K562 (cell line): ENCODE data around the gene EGFR. TPM values are rescaled to one million over a fixed set of nuclear protein-coding genes. Genes with fewer than 3 reads are reported as not detected.
A peak's percentile ranks its signal among the peaks of the same experiment; 100 is the strongest.

ENCODE experiments used
- ATAC-seq: fragments of 200-7000 bp; cut with Tn5 transposase; 3 replicates; pipeline ENCODE4 v1.9.1; 2020; ENCODE audit warnings: moderate library complexity
- BruUV-seq: library from RNA; stranded (reverse); fragments of 400-500 nt; replicated peaks from 2 replicates; lab custom pipeline; 2021; lab: Mats Ljungman, UMichigan
- CTCF ChIA-PET: fragments of 300-600 bp; formaldehyde crosslinking; extraction: SDS; loops from one replicate; lab custom pipeline; 2021; ENCODE audit warnings: low intra/inter-chr PET ratio; lab: Yijun Ruan, JAX
- POLR2A ChIA-PET: fragments of 300-600, 350-650 bp; sonication (Branson Sonifier 250); formaldehyde crosslinking; extraction: SDS; loops from one replicate; lab custom pipeline; 2021; ENCODE audit warnings: antibody characterized with exemption, inconsistent platforms; lab: Yijun Ruan, JAX
- DNase-seq, 4 experiments: peaks; one replicate each; pipeline versions ENCODE4 v3.0.0 to v3.0.0-alpha.2; 2011 to 2018; ENCODE audit warnings: low spot score in 3 of 4, mixed read lengths in 3 of 4; ENCODE audit errors: extremely low read depth in 1 of 4
- FAIRE-seq: peaks from 2 replicates; lab custom pipeline; 2011; peaks lifted over from hg19 to GRCh38; lab: Jason Lieb, UNC
- H2AFZ ChIP-seq: 2 replicates; pipeline ENCODE4 v1.6.0; 2011; ENCODE audit warnings: low read depth, low read length, control low read depth, inconsistent platforms
- H3K27ac ChIP-seq: fragments of 200-600 bp; 3 replicates; pipeline ENCODE4 v1.8.0; 2011; ENCODE audit warnings: low read depth, mild to moderate bottlenecking, control low read depth, inconsistent platforms, low read length, moderate library complexity, mixed read lengths; ENCODE audit errors: extremely low read depth
- H3K27me3 ChIP-seq, 2 experiments: fragments of 300-600 bp in 1 of 2; 2 replicates in 1 of 2; 3 replicates in 1 of 2; pipeline versions ENCODE4 v1.6.0 to v1.8.0; 2011; ENCODE audit warnings: inconsistent platforms in 2 of 2, low read length in 2 of 2, mild to moderate bottlenecking in 1 of 2, mixed read lengths in 1 of 2, moderate library complexity in 1 of 2; ENCODE audit not compliant: control insufficient read depth in 2 of 2, insufficient read depth in 2 of 2
- H3K36me3 ChIP-seq: fragments of 300-600 bp; 3 replicates; pipeline ENCODE4 v1.8.0; 2011; ENCODE audit warnings: mild to moderate bottlenecking, low read length, inconsistent platforms; ENCODE audit not compliant: control insufficient read depth, insufficient read depth
- H3K4me1 ChIP-seq, 2 experiments: fragments of 200-600 bp in 1 of 2; replicated peaks in 1 of 2; 2 replicates in 1 of 2; 3 replicates in 1 of 2; pipeline versions ENCODE4 v1.5.1 to v1.8.0; 2011; ENCODE audit warnings: inconsistent platforms in 2 of 2, low read length in 2 of 2, mild to moderate bottlenecking in 1 of 2, mixed read lengths in 1 of 2, moderate library complexity in 1 of 2; ENCODE audit not compliant: control insufficient read depth in 2 of 2, insufficient read depth in 2 of 2
- H3K4me2 ChIP-seq: 2 replicates; pipeline ENCODE4 v1.6.1; 2011; ENCODE audit warnings: low read length, control low read depth, inconsistent platforms, mixed read lengths; ENCODE audit not compliant: insufficient read depth
- H3K4me3 ChIP-seq: fragments of 200-600 bp; sonication (generic), shearing (Covaris generic); 2 replicates; pipeline ENCODE4 v1.5.1; 2016; ENCODE audit warnings: control low read depth, inconsistent platforms
- H3K79me2 ChIP-seq: fragments of 200-600 bp; 3 replicates; pipeline ENCODE4 v1.8.0; 2011; ENCODE audit warnings: low read length, inconsistent platforms; ENCODE audit not compliant: control insufficient read depth, insufficient read depth
- H3K9ac ChIP-seq, 2 experiments: 2 replicates each; pipeline versions ENCODE4 v1.6.0 to v1.6.1; 2011; ENCODE audit warnings: low read depth in 2 of 2, low read length in 2 of 2, control low read depth in 1 of 2, inconsistent platforms in 1 of 2, mild to moderate bottlenecking in 1 of 2, mixed read lengths in 1 of 2; ENCODE audit not compliant: insufficient read depth in 1 of 2
- H3K9me1 ChIP-seq: one replicate; pipeline ENCODE4 v1.6.0; 2011; ENCODE audit warnings: inconsistent platforms, mild to moderate bottlenecking, low read length, moderate library complexity; ENCODE audit not compliant: control insufficient read depth, insufficient read depth
- H3K9me3 ChIP-seq: replicated peaks from 2 replicates; pipeline ENCODE4 v1.5.1; 2011; ENCODE audit warnings: low read depth, low read length, inconsistent platforms; ENCODE audit not compliant: control insufficient read depth, insufficient read depth
- H4K20me1 ChIP-seq: replicated peaks from 2 replicates; pipeline ENCODE4 v1.6.1; 2011; ENCODE audit warnings: low read length, inconsistent platforms, mixed read lengths; ENCODE audit not compliant: control insufficient read depth, insufficient read depth
- PRPF4 ChIP-seq: fragments of 200-400 bp; formaldehyde crosslinking; IDR thresholded peaks from one replicate; pipeline ENCODE4 v1.6.1; 2017; ENCODE audit warnings: low read length, low read depth, mild to moderate bottlenecking; ENCODE audit not compliant: insufficient read depth, poor library complexity, severe bottlenecking
- SMAD4 ChIP-seq: fragments of 250-450 bp; sonication (Bioruptor Pico); conservative IDR thresholded peaks from 2 replicates; pipeline ENCODE4 v1.8.0; 2021; ENCODE audit warnings: inconsistent platforms, mild to moderate bottlenecking, moderate library complexity
- SPI1 ChIP-seq: IDR thresholded peaks from 2 replicates; pipeline ENCODE4 v1.6.1; 2011; ENCODE audit warnings: low read depth, low read length, control low read depth, borderline replicate concordance
- TRIM25 ChIP-seq: fragments of 450-650 bp; IDR thresholded peaks from 2 replicates; pipeline ENCODE4 v1.7.0; 2016; ENCODE audit warnings: borderline replicate concordance
- WGBS: fragments of 100-300 bp; shearing (Covaris generic); methylation state at CpG from one replicate; pipeline ENCODE4 v1.1.6; 2016; ENCODE audit warnings: low coverage, mixed read lengths; ENCODE audit not compliant: insufficient coverage; ENCODE audit errors: missing lambda C conversion rate; 5-methylcytosine and 5-hydroxymethylcytosine counted together
- in situ Hi-C: fragments of 300-500 bp; cut with MboI; formaldehyde crosslinking; loops from 4 replicates; pipeline ENCODE4 v1.15.0; 2018; ENCODE audit warnings: inconsistent platforms, mixed read lengths
- intact Hi-C: fragments of 100-400 bp; cut with micrococcal nuclease; formaldehyde crosslinking; loops from 2 replicates; pipeline ENCODE4 v1.14.2; 2022
- polyA plus RNA-seq, 8 experiments: library from polyadenylated mRNA; depleted of rRNA in 4 of 8; stranded (reverse) in 5 of 8; unstranded in 3 of 8; fragments of >200 nt; fragmentation: Nextera tagmentation in 2 of 8; fragmentation: Illumina TruSeq in 1 of 8; extraction: Ambion mirVana in 2 of 8; extraction: Trizol in 1 of 8; gene quantifications; 2 replicates each; pipeline versions ENCODE4 v1.2.1 to v1.2.3, GENCODE V29; 2011 to 2014; ENCODE audit warnings: inconsistent platforms in 1 of 8, missing spikeins in 1 of 8
- total RNA-seq, 7 experiments: library from RNA; depleted of rRNA in 6 of 7; stranded (reverse); fragments of >200 nt in 6 of 7; fragmentation: Illumina TruSeq in 2 of 7; extraction: Trizol in 2 of 7; gene quantifications; 2 replicates each; pipeline versions ENCODE4 v1.2.1 to v1.2.3, GENCODE V29; 2011 to 2021; ENCODE audit warnings: low replicate concordance in 1 of 7

Gene EGFR
- total and polyA plus RNA-seq, 9 of the 15 experiments (the other 6 are each of a cell fraction or from before 2014, with no cell fraction given) = 0.13 TPM; not detected in 8

GRCh38 chr7:55072251-55072650 lies 53.4 kb downstream of the EGFR start (continued):
- TF ChIP-seq TRIM25 (no peak), PRPF4 (no peak)

GRCh38 chr7:55073051-55073511 lies 54.3 kb downstream of the EGFR start:
- BruUV-seq = no TSS peak
- FAIRE-seq = no peak
- POLR2A ChIA-PET = interaction anchor here (0.9 kb wide), 1 partner anchor 82 kb away, joined by 4 read pairs; no protein-coding TSS in a partner anchor
- H3K27ac ChIP-seq = no peak overlapping the region
- no peak for DNase-seq
- no peak overlapping the region for H3K9ac ChIP-seq
- CTCF ChIA-PET = no interaction called here
- H3K36me3 ChIP-seq = no peaks in the 10 kb centered on the region
- no peaks in the 10 kb centered on the region for H3K9me1 ChIP-seq
- no peaks in the 10 kb centered on the region; a peak in 1 of 5 replicates for H3K4me1 ChIP-seq
- H2AFZ ChIP-seq = no peak overlapping the region
- H3K9me3 ChIP-seq = no peaks in the 10 kb centered on the region
- TF ChIP-seq SPI1 (peak; percentile 76; the same call in 1 of the 2 replicates), SMAD4 (CRISPR knock-in tag) (no peak)
- WGBS = 0% methylated on average over 4 of the region's 4 CpGs
- H3K79me2 ChIP-seq = no peaks in the 10 kb centered on the region
- H3K27me3 ChIP-seq = peaks cover 4 to 19% of the 10 kb centered on the region in 2 experiments; a peak in 3 of 5 replicates
- intact Hi-C loops (no loop called here), in situ Hi-C loops (no loop called here)
- H3K4me2 ChIP-seq = no peak overlapping the region
- no peak overlapping the region for H3K4me3 ChIP-seq
- no peaks in the 10 kb centered on the region for H4K20me1 ChIP-seq
- no peak for ATAC-seq
